ENCODE measurements around the gene POU3F3. TPM values are rescaled to one million over a fixed set of nuclear protein-coding genes. Genes with fewer than 3 reads are reported as not detected.

POU3F3 gene
- total RNA-seq, 2 donors from 2014 or later = not detected

GRCh38 chr2:104875262-104875661 is 21.3 kb downstream of the POU3F3 start:
- Mint-ChIP-seq H3K9me3 (no peaks in the 10 kb centered on the region), H3K4me1 (peaks cover 14% of the 10 kb centered on the region), H3K36me3 (ENCODE audit: low read depth) (no peaks in the 10 kb centered on the region), H3K27ac (no peak overlapping the region), H3K4me3 (no peak overlapping the region), H3K27me3 (ENCODE audit: insufficient read depth) (peaks cover 97% of the 10 kb centered on the region)
- Histone ChIP-seq H3K4me1 (ENCODE audit: control insufficient read depth, insufficient read depth, low read length) (peaks cover 6% of the 10 kb centered on the region), H3K27me3 (ENCODE audit: control insufficient read depth, insufficient read depth, low read length, poor library complexity, severe bottlenecking) (peaks cover 97% of the 10 kb centered on the region), H3K4me3 (ENCODE audit: low read length) (no peak overlapping the region), H3K27ac (ENCODE audit: low read depth, low read length) (no peak overlapping the region), H3K36me3 (ENCODE audit: control insufficient read depth, insufficient read depth, low read length) (no peaks in the 10 kb centered on the region), H3K9ac (ENCODE audit: extremely low read depth, low read length, poor library complexity, severe bottlenecking) (no peak overlapping the region), H3K9me3 (ENCODE audit: control insufficient read depth, low read length) (no peaks in the 10 kb centered on the region)
- no peak for DNase-seq
- WGBS, 2 experiments (ENCODE audit: insufficient coverage in 1 of 2, insufficient read length in 1 of 2) = 100% methylated on average over 1 of the region's 1 CpG; no CpG with 5 or more reads in 1 of the 2 experiments
- TF ChIP-seq CTCF (conservative IDR thresholded peaks at IDR 0.05) = no peak

DNA sequence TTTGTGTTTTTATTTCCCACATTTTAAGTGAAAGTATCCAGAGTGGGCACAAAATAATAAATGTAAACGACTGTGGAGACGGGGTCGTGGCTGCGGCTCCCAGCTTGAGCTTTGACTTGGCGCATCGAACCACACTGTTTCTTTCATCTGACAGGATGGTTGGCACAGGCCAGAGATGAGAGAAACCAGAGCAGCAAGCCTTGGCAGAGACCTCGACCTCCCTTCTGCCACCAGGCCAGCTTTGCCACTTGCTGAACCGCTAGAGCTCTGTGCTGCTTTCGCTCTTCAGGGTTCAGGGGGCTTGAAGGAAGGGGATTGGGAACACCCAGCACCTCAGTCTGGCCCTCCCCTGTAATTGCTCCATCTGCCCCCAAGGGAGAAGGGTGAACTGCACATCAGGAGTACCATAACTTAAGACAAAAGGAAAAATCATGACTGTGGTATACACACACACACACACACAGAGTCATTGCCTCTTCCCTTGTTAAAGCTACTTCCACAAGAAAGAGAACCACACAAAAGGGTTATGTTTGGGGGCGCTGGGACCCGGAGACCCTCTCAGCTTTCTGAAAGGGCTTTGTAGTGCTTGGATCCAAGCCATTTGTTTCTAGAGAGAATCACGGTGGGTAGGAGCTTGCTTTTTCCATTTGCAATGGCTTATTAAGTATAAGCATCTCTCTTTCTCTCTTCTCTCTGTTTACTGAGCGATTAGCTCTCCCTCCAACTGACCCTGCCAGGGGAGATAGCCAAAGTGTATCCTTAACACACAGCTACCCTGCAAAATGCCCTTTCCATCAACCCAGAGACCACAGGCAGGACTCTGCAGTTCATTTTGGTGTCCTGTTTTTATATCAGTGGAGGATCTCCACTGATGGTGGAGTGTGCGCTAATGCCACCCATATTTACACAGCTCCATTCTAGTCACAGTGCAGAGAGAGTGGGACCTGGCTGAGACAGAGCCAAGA is 23.0 kb downstream of the POU3F3 start:
- peak; percentile 6 for DNase-seq
- peaks cover 86% of the 10 kb centered on the region for H3K27me3 ChIP-seq (ENCODE audit: control insufficient read depth, insufficient read depth, low read length, poor library complexity, severe bottlenecking)
- peaks cover 93% of the 10 kb centered on the region for H3K27me3 Mint-ChIP-seq (ENCODE audit: insufficient read depth)

More for the DNA sequence above, 23.0 kb downstream of the POU3F3 start:
- no peak overlapping the region for H3K27ac ChIP-seq (ENCODE audit: low read depth, low read length)
- no peaks in the 10 kb centered on the region for H3K9me3 Mint-ChIP-seq
- H3K4me3 Mint-ChIP-seq = no peak overlapping the region
- no peaks in the 10 kb centered on the region for H3K9me3 ChIP-seq (ENCODE audit: control insufficient read depth, low read length)
- WGBS, 2 experiments (ENCODE audit: insufficient coverage in 1 of 2, insufficient read length in 1 of 2) = 90 to 92% methylated on average over 10 to 14 of the region's 14 CpGs
- no peaks in the 10 kb centered on the region for H3K36me3 Mint-ChIP-seq (ENCODE audit: low read depth)
- H3K27ac Mint-ChIP-seq = no peak overlapping the region
- peaks cover 10% of the 10 kb centered on the region for H3K4me1 Mint-ChIP-seq
- peaks cover 6% of the 10 kb centered on the region for H3K4me1 ChIP-seq (ENCODE audit: control insufficient read depth, insufficient read depth, low read length)
- H3K36me3 ChIP-seq (ENCODE audit: control insufficient read depth, insufficient read depth, low read length) = no peaks in the 10 kb centered on the region
- H3K9ac ChIP-seq (ENCODE audit: extremely low read depth, low read length, poor library complexity, severe bottlenecking) = no peak overlapping the region
- no peak overlapping the region for H3K4me3 ChIP-seq (ENCODE audit: low read length)
- TF ChIP-seq CTCF (conservative IDR thresholded peaks at IDR 0.05) = no peak
